DMS53 (cell line): ENCODE data around the gene GUCY2C.

ENCODE experiments used
- DNase-seq: peaks from one replicate; lab custom pipeline; 2025; lab: John Stamatoyannopoulos, UW

Gene GUCY2C

GRCh38 chr12:14572401-14572800 lies 124.0 kb downstream of the GUCY2C start:
- DNase-seq = peak; percentile 50

GRCh38 chr12:14571779-14572178 lies 124.6 kb downstream of the GUCY2C start:
- no peak for DNase-seq

GRCh38 chr12:14570231-14570630 lies 126.2 kb downstream of the GUCY2C start:
- DNase-seq = no peak

- DNase-seq = peak; percentile 86
Measured at GRCh38 chr12:14567351-14568162, 128.8 kb downstream of the GUCY2C start, which contains the start of gene PLBD1. Gene PLBD1 (minus strand): TSS chr12:14567883. CDS start chr12:14567696, 187 bp downstream.

GRCh38 chr12:14564336-14564959 lies 132.0 kb downstream of the GUCY2C start:
- DNase-seq = no peak

- no peak for DNase-seq
Measured at GRCh38 chr12:14563046-14563445, 133.4 kb downstream of the GUCY2C start.
